A549 (cell line): ENCODE data around the gene SIPA1L2.

Source experiments
- CTCF ChIP-seq: fragments of >200 bp; sonication (Bioruptor Twin); formaldehyde crosslinking; IDR thresholded peaks from 3 replicates; pipeline ENCODE4 v1.5.1; 2016
- EHMT2 ChIP-seq: fragments of 200-600 bp; sonication (generic); IDR thresholded peaks from 2 replicates; pipeline ENCODE4 v1.6.1; 2016; ENCODE audit warnings: antibody characterized with exemption, low read depth, mild to moderate bottlenecking, moderate library complexity
- HOXA7 ChIP-seq: fragments of 250-450 bp; sonication (Bioruptor Pico); IDR thresholded peaks from 2 replicates; pipeline ENCODE4 v1.5.0; 2020; ENCODE audit warnings: mild to moderate bottlenecking, moderate library complexity
- MAZ ChIP-seq: fragments of 150-350 bp; IDR thresholded peaks from 2 replicates; pipeline ENCODE4 v1.6.1; 2014; ENCODE audit warnings: antibody characterized with exemption, low read depth, low read length, borderline replicate concordance
- NR3C1 ChIP-seq: fragments of >200 bp; sonication (Bioruptor Twin); formaldehyde crosslinking; IDR thresholded peaks from 3 replicates; pipeline ENCODE4 v1.6.1; 2017
- POLR2A ChIP-seq: IDR thresholded peaks from 2 replicates; pipeline ENCODE4 v1.6.1; 2012; ENCODE audit warnings: mild to moderate bottlenecking, low read length

GRCh38 chr1:232662910-232663309 lies 33.0 kb upstream of the SIPA1L2 start:
- TF ChIP-seq POLR2A (no peak), NR3C1 (no peak), MAZ (no peak), CTCF (no peak), HOXA7 (CRISPR knock-in tag) (no peak), EHMT2 (no peak)
